GM23248 (cell line): ENCODE measurements around the gene TBC1D22A. TPM values are rescaled to one million over a fixed set of nuclear protein-coding genes. Genes with fewer than 3 reads are reported as not detected.

Experiments
- DNase-seq: peaks from one replicate; pipeline ENCODE4 v3.0.0-alpha.2; 2015
- H2AFZ ChIP-seq: fragments of 200-600 bp; sonication (generic); 2 replicates; pipeline ENCODE4 v1.6.1; 2016; ENCODE audit warnings: antibody characterized with exemption
- H3F3A ChIP-seq: fragments of 200-600 bp; sonication (generic); 2 replicates; pipeline ENCODE4 v1.6.1; 2016; ENCODE audit warnings: mild to moderate bottlenecking, antibody characterized with exemption, mixed run types; ENCODE audit not compliant: insufficient read depth
- H3K27ac ChIP-seq: fragments of 200-600 bp; sonication (generic); 2 replicates; pipeline ENCODE4 v1.5.1; 2016; ENCODE audit warnings: mild to moderate bottlenecking
- H3K27me3 ChIP-seq: fragments of 200-600 bp; sonication (generic); replicated peaks from 2 replicates; pipeline ENCODE4 v1.6.1; 2016; ENCODE audit warnings: mild to moderate bottlenecking; ENCODE audit not compliant: insufficient read depth
- H3K36me3 ChIP-seq: fragments of 200-600 bp; sonication (generic); 2 replicates; pipeline ENCODE4 v1.6.1; 2016; ENCODE audit warnings: low read depth, mild to moderate bottlenecking
- H3K4me1 ChIP-seq: fragments of 200-600 bp; sonication (generic); 2 replicates; pipeline ENCODE4 v1.6.1; 2016; ENCODE audit warnings: mild to moderate bottlenecking; ENCODE audit not compliant: insufficient read depth
- H3K4me2 ChIP-seq: fragments of 200-600 bp; sonication (generic); one replicate; pipeline ENCODE4 v1.6.1; 2016; ENCODE audit warnings: mild to moderate bottlenecking; ENCODE audit not compliant: unreplicated experiment
- H3K4me3 ChIP-seq: fragments of 200-600 bp; sonication (generic); 2 replicates; pipeline ENCODE4 v1.5.1; 2016; ENCODE audit warnings: mild to moderate bottlenecking
- H3K79me2 ChIP-seq: fragments of 200-600 bp; sonication (generic); 2 replicates; pipeline ENCODE4 v1.6.1; 2016; ENCODE audit warnings: mild to moderate bottlenecking; ENCODE audit not compliant: insufficient read depth
- H3K9ac ChIP-seq: fragments of 200-600 bp; sonication (generic); 2 replicates; pipeline ENCODE4 v1.6.1; 2016; ENCODE audit warnings: mild to moderate bottlenecking
- H3K9me2 ChIP-seq: fragments of 200-600 bp; sonication (generic); 2 replicates; pipeline ENCODE4 v1.6.1; 2016; ENCODE audit warnings: mixed run types, mild to moderate bottlenecking, moderate library complexity; ENCODE audit not compliant: insufficient read depth
- H3K9me3 ChIP-seq: fragments of 200-600 bp; sonication (generic); one replicate; pipeline ENCODE4 v1.6.1; 2017; ENCODE audit warnings: low read depth
- H4K20me1 ChIP-seq: fragments of 200-600 bp; sonication (generic); 2 replicates; pipeline ENCODE4 v1.6.0; 2016; ENCODE audit not compliant: insufficient read depth
- EZH2 ChIP-seq: fragments of 200-600 bp; sonication (generic); IDR thresholded peaks from 2 replicates; pipeline ENCODE4 v1.6.1; 2018; ENCODE audit warnings: antibody characterized with exemption, mild to moderate bottlenecking; ENCODE audit not compliant: insufficient read depth, poor library complexity, severe bottlenecking
- EZH2phosphoT487 ChIP-seq: fragments of 200-600 bp; sonication (generic); IDR thresholded peaks from 2 replicates; pipeline ENCODE4 v1.6.1; 2018; ENCODE audit warnings: antibody characterized with exemption, moderate library complexity, mild to moderate bottlenecking, low read depth; ENCODE audit not compliant: insufficient read depth
- WGBS, 2 experiments: methylation state at CpG; one replicate each; pipeline ENCODE4 v1.1.6; 2015 to 2017; ENCODE audit warnings: low lambda C conversion rate in 2 of 2, low coverage in 1 of 2; ENCODE audit errors: missing lambda C conversion rate in 2 of 2; 5-methylcytosine and 5-hydroxymethylcytosine counted together
- in situ Hi-C: fragments of 300-500 bp; cut with MboI; formaldehyde crosslinking; loops from 2 replicates; pipeline ENCODE4 v1.15.0; 2020
- polyA plus RNA-seq: library from polyadenylated mRNA; unstranded; fragments of >200 nt; fragmentation: Nextera tagmentation; extraction: Ambion mirVana; gene quantifications from 2 replicates; pipeline ENCODE4 v1.2.1, GENCODE V29; 2016
- total RNA-seq: library from RNA; depleted of rRNA; stranded (reverse); fragments of >200 nt; shearing (Covaris generic); gene quantifications from 2 replicates; pipeline ENCODE4 v1.2.3, GENCODE V29; 2014

TBC1D22A gene
- total and polyA plus RNA-seq, 2 experiments from 2014 or later: 12.3 to 16.9 TPM

- H3K79me2 ChIP-seq: peaks cover 41% of the 10 kb centered on the region
- peaks cover 9% of the 10 kb centered on the region for H3K4me1 ChIP-seq
- H2AFZ ChIP-seq: no peak overlapping the region
- peaks cover 17% of the 10 kb centered on the region for H3F3A ChIP-seq
- no peaks in the 10 kb centered on the region for H4K20me1 ChIP-seq
- H3K9ac ChIP-seq: no peak overlapping the region
- no peaks in the 10 kb centered on the region for H3K9me3 ChIP-seq
- 90 to 92% methylated on average over 16 of the region's 16 CpGs for WGBS, 2 experiments
- no peak overlapping the region for H3K4me2 ChIP-seq
- no peak overlapping the region for H3K4me3 ChIP-seq
- no peaks in the 10 kb centered on the region for H3K27me3 ChIP-seq
- in situ Hi-C loops: no loop called here
- no peak for DNase-seq
- H3K36me3 ChIP-seq: no peaks in the 10 kb centered on the region
- no peak overlapping the region for H3K27ac ChIP-seq
- TF ChIP-seq EZH2phosphoT487 (no peak), EZH2 (no peak)
- H3K9me2 ChIP-seq: no peaks in the 10 kb centered on the region
Observed at GRCh38 chr22:46861468-46862367, 99.3 kb downstream of the TBC1D22A start.

DNA sequence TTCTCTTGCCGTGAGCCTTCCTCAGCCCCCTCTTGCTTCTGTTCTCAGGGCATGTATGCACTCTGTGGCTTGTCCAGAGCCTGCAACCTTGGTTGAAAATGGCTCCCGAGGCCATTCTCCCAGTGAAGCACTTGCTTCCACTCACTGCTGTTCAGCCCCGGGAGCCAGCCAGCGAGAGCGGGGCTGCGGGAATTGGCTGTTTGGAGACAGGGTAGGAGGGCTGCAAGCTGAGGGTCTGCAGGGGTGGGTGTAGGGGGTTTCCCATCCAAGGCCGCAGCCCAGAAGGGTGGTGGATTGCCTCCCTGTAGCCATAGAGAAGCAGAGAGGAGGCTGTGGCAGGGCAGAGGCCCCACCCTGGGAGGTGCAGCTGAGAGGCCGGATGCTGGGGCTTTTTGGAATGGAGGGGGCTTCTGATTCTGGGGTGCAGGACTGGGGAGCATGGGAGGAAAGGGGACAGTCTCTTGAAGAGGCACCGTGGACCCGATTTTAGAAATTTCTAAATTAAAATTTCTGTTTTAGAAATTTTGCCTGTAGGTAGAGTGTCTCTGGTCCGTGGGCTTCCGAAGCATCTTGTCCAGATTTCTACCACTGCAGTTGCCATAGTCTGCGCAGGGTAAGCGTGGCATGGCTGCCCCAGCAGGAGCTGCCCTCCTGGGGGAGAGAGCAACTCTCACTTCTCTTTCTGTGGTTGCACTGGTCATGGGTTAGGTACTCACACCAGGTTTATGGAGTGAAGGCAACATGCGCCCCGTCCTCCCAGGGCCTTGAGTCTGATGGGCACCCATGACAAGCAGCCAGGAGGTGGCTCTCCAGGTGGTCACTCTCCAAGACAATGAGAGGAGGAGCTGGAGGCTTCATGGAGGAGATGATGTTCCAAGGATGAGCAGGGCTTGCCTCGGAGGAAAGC lies 100.2 kb downstream of the TBC1D22A start:
- WGBS, 2 experiments: 98% methylated on average over 17 of the region's 17 CpGs
- peaks cover 26% of the 10 kb centered on the region for H3F3A ChIP-seq
- H3K4me2 ChIP-seq: no peak overlapping the region
- in situ Hi-C loops: no loop called here
- peaks cover 41% of the 10 kb centered on the region for H3K79me2 ChIP-seq
- no peaks in the 10 kb centered on the region for H3K27me3 ChIP-seq
- no peak overlapping the region for H3K4me3 ChIP-seq
- H3K36me3 ChIP-seq: no peaks in the 10 kb centered on the region
- H3K9ac ChIP-seq: no peak overlapping the region
- H4K20me1 ChIP-seq: no peaks in the 10 kb centered on the region
- DNase-seq: no peak
- no peak for TF ChIP-seq EZH2
- no peak for TF ChIP-seq EZH2phosphoT487
- H3K27ac ChIP-seq: no peak overlapping the region
- H3K9me3 ChIP-seq: no peaks in the 10 kb centered on the region
- peaks cover 19% of the 10 kb centered on the region for H3K4me1 ChIP-seq
- H2AFZ ChIP-seq: no peak overlapping the region
- no peaks in the 10 kb centered on the region for H3K9me2 ChIP-seq

DNA sequence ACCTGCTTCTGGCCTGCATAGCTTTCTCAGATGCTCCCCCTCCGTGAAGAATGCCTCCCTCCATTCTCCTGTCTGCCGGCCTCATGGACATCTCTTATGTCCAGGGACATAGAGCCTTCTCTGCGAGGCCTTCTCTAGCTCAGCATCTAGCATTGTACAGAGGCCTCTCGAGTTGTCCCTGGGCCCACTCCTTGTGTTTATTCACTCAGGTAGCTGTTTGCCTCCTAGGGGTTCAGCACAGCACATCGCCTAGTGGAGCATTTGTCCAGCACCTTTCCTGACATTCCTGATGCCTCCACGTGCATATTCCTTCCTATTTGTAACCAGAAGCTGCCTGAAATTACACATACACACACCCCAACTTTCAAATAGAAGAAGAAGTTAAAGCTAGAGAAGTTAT lies 101.3 kb downstream of the TBC1D22A start:
- Histone ChIP-seq H3K4me2 (no peak overlapping the region), H3K9me2 (no peaks in the 10 kb centered on the region), H3K9ac (no peak overlapping the region), H3K4me1 (peaks cover 20% of the 10 kb centered on the region), H3K79me2 (peaks cover 41% of the 10 kb centered on the region), H2AFZ (no peak overlapping the region), H3K27ac (no peak overlapping the region), H4K20me1 (no peaks in the 10 kb centered on the region), H3K9me3 (no peaks in the 10 kb centered on the region), H3K27me3 (no peaks in the 10 kb centered on the region), H3K4me3 (no peak overlapping the region), H3F3A (peaks cover 32% of the 10 kb centered on the region), H3K36me3 (no peaks in the 10 kb centered on the region)
- 81 to 87% methylated on average over 6 of the region's 6 CpGs for WGBS, 2 experiments
- DNase-seq: no peak
- in situ Hi-C loops: no loop called here
- TF ChIP-seq EZH2: no peak
- no peak for TF ChIP-seq EZH2phosphoT487

- in situ Hi-C loops: no loop called here
- no peak for DNase-seq
- Histone ChIP-seq H3K4me2 (no peak overlapping the region), H3K9me3 (no peaks in the 10 kb centered on the region), H2AFZ (no peak overlapping the region), H3K27me3 (no peaks in the 10 kb centered on the region), H3K36me3 (no peaks in the 10 kb centered on the region), H3K4me1 (peaks cover 20% of the 10 kb centered on the region), H3K4me3 (no peak overlapping the region), H3K9ac (no peak overlapping the region), H3F3A (peaks cover 32% of the 10 kb centered on the region), H3K79me2 (peaks cover 46% of the 10 kb centered on the region), H3K9me2 (no peaks in the 10 kb centered on the region), H3K27ac (no peak overlapping the region), H4K20me1 (no peaks in the 10 kb centered on the region)
- TF ChIP-seq EZH2 (no peak), EZH2phosphoT487 (no peak)
- WGBS, 2 experiments: 97 to 98% methylated on average over 10 of the region's 10 CpGs
Observed at GRCh38 chr22:46864314-46865051, 102.0 kb downstream of the TBC1D22A start.
